Kidney tubule cell (primary cell): ENCODE data around the gene DDX10.

ENCODE experiments used
- DNase-seq: peaks from one replicate; pipeline ENCODE4 v3.0.0-alpha.2; 2018; ENCODE audit warnings: low spot score

The DDX10 gene

DNA sequence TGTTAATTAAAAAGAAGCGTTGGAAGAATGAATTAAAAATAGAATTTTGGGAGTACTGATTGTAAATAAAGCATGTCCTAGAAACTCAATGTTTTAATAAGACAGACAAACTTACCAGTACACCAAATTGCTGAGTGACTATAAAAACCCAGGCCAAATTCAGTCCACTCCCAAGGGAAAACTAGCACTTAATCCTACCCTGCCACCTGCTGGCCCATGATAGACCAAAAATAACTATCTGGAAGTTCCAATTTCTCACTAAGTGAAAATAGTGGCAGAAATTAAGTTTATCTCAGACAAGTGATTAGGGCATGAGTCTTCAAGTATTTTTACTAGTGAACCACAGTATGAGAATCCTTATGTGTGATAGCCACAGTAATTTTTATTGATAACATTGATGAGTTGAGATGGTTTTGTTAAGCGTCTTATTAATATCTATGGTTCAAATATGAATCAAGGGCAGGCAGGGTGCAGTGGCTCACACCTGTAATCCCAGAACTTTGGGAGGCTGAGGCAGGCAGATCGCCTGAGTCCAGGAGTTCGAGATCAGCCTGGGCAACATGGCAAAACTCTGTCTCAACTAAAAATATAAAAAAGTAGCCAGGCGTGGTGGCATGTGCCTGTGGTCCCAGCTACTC, 9.8 kb upstream of the DDX10 start:
- peak; percentile 66 for DNase-seq

DNA sequence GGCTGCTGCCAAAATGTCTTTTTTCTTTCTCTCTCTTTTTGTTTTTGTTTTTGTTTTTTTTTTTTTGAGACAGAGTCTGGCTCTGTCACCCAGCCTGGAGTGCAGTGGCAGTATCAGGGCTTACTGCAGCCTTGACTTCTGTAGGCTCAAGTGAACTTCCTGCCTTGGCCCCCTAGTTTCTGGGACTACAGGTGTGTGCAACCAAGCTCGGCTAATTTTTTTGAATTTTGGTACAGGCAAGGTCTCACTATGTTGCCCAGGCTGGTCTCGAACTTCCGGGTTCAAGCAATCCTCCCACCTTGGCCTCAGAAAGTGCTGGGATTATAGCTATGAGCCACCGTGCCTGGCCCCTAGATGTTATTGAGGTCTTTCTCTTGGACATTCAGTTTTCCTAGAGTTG, 2.2 kb upstream of the DDX10 start:
- DNase-seq, result no peak

DNA sequence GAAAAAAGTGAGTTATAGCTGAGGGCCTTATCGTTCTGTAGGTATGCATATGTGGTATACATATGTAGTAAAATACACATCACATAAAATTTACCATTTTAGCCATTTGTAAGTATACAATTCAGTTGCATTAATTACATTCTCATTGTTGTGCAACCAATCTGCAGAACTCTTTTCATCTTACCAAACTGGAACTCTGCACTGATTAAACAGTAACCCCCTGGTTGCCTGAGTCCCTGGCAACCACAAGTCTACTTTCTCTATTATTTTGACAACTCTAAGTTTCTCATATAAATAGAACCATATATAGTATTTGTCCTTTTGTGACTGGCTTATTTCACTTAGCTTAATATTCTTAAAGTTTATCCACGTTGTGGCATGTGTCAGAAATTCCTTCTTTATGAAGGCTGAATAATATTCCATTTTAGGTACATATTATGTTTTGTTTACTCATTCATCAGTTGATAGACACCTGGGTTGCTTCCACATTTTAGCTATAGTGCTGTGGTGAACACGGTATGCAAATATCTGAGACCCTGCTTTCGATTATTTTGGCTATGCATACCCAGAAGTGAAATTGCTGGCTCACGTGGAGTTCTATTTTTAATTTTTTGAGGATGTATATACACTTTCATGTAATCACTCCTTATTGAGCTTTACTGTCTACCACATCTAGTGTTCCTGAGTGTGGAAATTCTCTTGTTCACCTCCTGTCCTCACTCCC, 1.6 kb upstream of the DDX10 start:
- no peak for DNase-seq

DNA sequence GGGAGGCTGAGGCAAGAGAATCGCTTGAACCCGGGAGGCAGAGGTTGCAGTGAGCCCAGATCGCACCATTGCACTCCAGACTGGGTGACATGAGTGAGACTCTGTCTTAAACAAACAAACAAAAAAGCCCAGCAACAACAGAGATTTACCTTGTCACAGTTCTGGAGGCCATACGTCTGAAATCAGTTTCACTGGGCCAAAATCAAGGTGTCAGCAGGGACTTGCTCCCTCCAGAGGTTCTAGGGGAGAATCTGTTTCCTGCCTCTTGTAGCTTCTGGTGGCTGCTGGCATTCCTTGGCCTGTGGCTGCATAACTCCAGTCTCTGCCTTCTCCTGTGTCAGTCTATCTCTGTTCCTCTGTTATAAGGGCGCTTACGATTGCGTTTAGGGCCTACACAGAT, 1.5 kb downstream of the DDX10 start:
- peak; percentile 26 for DNase-seq

DNA sequence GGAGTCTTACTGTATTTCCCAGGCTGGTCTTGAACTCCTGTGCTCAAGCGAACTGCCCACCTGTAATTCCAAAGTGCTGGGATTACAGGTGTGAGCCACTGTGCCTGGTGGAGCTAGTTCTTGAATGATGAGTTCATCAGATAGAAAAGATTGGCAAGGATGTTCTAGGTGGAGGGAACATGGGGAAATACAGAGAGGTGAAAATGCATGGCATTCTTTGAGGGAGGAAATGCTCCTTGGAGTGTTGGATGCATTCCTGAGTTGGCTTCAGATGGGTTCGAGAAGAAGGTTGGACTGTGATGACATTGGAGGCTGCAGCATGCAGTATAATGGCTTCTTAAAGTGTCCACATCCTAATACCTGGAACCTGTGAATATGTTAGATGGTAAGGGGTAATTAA, 4.4 kb downstream of the DDX10 start:
- DNase-seq, result peak; percentile 37

DNA sequence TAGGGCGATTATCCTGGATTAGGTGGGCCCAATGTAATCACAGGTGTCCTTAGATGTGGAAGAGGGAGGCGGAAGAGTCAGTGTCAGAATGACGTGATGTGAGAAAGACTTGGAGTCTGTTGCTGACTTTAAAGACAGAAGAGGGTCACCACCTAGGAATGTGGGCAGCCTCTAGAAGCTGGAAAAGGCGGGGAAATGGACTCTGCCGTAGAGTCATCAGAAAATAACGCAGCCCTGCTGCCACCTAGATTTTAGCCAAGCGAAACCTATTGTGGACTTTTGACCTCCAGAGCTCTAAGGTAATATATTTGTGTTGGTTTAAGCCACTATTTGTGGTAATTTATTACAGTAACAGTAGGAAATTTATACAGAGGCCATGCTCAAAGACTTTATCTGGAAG, 4.8 kb downstream of the DDX10 start:
- DNase-seq, result peak; percentile 82

DNA sequence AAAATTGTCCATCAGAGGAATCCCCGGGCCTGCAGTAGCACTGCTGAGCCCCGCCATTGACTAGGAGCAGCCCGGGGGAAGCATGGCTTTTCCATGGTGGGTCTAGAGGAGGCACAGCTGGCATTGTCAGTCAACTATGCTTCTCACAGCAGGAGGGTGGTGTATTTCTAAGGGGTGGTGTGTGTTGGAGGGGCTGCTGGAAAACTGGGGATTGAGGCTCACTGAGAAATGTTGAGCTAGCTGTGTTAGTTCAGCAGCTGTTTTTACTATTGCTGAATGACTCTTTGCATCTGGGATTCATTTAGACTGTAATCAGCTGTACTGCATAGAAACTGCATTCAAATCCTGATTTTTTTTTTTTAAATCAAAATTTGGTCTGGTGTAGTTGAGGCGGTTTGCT, 5.6 kb downstream of the DDX10 start:
- DNase-seq, result no peak

DNA sequence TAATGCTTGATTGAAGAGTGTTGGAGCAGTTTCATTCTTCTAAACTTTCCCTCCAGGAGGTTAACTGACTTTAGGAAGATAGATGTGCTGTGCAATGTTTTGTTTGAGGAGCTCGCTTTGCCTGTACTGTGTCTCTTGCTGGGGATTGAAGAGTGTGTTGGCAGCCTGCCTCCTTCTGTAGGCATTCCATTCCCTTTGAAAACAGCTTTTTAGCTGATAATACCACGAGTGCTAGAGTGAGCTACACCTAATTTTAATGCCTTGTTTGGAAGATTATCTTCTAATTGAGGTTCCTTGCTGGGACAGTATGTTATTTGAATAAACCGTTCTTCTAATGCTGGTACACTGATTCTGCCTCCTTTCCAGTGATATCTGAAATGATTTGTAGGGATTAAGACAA, 7.2 kb downstream of the DDX10 start:
- DNase-seq, result no peak

DNA sequence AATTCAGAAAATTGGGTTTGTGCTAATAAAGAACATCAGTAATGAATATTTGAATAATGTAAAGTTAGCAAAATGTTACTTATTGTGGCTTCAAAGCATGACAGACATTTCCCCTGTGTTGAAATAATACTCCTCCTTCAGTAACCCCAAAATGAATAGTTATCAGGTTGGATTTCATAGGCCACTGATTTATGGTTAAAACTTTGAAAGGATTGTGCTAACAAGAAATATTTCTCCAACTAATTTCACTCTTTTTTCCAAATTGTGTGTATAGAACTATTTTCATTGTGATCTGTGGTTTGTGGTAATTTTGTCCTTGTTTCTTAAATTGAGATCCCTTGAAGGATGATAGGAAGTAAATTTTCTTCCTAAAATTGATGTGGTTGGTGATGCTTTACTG, 7.9 kb downstream of the DDX10 start:
- no peak for DNase-seq

DNA sequence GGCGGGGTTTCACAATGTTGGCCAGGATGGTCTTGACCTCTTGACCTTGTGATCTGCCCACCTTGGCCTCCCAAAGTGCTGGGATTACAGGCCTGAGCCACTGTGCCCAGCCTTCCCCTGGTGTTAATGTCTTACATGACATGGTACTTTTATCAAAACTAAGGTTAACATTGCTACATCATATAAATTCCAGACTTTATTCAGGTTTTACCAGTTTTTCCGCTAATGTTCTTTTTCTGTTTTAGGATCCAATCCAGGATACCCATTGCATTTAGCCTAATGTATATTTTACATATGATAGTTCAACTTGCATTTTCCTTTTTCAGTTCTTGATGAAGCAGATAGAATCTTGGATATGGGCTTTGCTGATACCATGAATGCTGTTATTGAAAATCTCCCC, 14.2 kb downstream of the DDX10 start:
- DNase-seq, result no peak

DNA sequence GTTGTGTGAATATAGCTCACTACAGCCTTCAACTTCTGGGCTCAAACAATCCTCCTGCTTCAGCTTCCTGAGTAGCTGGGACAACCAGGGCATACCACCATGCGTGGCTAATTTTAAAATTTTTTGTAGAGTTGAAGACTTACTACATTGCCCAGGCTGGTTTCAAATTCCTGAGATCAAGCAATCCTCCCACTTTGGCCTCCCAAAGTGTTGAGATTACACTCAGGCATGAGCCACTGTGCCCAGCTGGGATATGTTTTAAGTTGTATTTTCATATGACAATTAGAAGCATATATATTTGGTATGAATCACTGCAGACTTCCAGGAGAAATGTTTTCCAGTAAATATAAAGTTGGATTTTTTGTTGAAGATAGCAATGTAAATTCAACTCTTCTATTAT, 15.4 kb downstream of the DDX10 start:
- DNase-seq, result no peak

DNA sequence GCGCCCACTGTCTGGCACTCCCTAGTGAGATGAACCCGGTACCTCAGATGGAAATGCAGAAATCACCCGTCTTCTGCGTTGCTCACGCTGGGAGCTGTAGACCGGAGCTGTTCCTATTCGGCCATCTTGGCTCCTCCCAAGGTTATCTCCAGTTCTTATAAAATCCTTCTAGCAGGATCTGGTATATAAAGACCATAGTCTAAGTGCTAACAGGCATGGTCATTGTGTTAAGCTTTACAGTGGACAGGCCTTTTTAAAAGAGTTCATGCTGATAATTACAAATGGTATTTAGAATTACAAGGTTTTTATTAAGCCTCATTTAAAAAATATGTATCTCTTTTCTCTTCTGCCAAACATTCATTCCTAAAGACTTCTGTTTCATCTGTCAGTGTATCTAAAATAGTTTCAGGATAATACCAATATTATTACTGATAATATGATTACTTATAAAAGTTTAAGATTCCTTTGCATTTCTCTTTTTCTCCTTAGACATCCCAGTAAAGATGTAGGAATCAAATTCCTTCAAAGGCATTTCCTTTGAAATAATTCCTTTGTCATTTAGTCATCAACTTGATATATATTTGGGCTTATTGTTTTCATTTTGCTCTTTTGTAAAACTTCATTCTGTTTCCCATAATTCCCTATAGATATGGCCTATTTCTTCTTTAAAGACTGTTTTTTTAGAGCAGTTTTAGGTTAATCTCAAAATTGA, 20.7 kb downstream of the DDX10 start:
- no peak for DNase-seq

DNA sequence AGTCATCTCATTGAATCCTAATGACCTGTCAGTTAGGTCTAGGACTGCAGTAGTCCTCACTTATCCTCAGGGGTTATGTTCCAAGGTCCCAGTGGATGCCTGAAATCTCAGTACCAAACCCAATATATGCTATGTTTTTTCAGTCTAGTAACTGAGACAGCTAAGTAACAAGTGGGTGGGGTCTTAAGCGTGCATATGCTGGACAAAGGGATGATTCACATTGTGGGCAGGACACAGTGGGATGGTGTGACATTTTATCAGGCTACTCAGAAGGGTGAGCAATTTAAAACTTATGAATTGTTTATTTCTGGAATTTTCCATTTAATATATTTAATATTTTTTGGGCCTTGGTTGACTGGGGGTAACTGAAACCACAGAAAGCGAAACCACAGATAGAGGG, 29.0 kb downstream of the DDX10 start:
- peak; percentile 47 for DNase-seq

DNA sequence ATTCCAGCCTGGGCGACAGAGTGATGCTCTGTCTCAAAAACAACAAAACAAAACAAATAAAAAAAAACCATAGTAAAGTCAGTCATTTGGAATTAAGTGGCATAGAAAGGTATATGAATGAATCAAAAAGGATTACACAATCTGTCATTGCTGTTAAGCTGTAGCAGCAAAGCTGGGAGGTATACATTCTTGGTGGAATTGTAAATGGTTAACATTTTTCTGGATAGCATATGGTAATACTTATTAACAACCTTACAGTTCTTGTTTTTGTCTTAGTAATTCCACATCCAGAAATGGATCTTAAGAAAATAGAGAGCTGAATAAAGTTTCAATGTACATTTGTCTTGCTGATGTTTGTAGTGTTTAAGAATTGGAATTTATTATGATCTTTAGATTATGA, 30.0 kb downstream of the DDX10 start:
- DNase-seq, result no peak

DNA sequence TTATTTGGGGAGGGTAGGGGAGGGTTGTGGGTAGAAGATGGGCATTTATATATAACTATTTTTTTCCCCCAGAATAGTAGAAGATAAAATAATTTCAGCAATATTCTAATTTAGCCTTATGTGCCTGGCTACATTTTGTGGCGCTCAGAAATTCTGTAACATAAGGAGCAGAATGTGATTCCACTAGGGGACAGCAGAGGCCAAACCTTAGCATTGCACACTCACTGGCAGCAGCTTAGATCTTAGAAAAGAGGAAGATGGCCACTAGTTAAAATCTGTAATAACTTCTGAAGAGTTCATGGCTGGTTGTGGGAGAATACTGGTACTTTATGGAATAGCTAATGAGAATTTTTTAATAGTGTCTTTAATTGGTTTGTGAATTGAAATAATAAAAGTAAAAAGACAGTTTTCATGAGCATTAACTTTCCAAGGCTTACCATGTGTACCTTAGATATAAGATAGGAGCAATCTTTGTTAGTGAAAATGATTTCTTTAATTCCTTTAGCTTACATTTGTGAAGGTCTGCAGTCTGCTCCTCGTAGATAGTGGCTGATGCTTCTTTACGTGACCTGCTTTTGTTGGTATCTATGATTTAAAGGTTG, 33.1 kb downstream of the DDX10 start:
- DNase-seq, result peak; percentile 68

DNA sequence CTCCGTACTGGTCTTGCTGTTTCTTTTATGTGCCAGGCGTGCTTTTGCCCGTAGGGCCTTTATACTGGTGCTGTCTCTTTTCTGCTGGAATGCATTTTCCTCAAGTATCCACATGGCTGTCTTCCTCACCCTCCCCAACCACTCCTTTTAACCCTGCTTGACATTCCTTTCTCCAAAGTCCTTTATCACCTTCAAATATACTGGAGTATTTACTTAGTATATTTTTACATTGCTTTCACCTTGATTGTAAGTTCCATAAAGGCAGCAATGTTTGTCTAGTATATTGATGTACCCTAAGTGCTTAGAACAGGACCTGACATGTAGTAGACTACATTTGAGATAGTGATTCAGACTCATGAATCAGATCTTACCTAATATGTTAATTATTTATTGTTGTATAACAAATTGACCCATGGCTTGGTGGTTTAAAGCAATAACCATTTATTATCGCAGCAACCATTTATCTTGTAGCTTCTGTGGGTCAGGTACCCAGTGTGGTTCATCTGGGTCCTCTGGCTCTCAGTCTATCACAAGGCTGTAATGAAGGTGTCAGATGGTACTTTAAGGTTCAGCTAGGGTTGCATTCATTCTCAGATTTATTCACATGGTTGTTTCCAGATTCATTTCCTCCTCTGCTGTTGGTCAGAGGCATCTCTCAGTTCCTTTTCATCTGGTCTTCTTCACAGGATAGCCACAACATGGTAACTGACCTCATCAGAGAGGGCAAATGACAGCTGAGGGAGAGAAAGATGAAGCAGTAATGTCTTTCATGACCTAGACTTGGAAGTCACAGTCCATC, 34.2 kb downstream of the DDX10 start:
- DNase-seq, result peak; percentile 55

DNA sequence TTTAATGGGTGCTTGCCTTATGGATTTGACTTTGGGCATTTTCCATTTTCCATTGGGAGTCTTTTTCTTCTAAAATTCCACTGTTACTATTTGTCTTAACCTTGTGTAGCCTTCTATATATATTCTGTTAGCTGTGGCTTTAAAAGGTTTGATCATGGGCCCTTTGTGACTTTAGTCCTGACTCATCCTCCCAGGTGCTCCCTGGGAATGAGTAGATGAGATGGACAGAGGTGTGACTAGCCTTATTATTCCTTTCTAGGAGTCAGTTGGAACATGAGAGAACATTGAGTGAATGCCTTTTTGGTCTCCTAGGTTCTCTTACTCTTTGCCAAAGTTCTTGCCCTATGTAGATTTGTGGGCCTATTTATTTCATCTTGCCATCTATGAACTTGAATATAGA, 39.0 kb downstream of the DDX10 start:
- peak; percentile 60 for DNase-seq

DNA sequence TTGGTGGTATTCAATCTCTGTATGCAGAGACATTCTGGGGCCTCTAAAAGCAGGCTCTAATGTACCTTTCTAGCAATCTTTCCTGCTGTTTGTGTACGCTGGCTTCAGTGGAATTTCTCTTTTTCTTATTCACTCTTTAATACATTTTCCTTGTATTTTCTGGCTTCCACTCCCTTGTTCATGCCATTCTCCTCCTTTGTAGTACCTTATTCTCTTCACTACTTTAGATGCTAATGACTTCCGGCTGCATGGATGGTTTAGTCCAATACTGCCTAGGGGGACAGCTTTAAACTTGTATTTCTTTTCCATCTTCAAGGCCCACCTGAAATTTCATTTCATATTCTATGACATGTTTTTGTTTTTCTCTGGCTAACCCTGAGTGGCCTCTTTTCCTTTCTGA, 40.2 kb downstream of the DDX10 start:
- DNase-seq, result no peak

DNA sequence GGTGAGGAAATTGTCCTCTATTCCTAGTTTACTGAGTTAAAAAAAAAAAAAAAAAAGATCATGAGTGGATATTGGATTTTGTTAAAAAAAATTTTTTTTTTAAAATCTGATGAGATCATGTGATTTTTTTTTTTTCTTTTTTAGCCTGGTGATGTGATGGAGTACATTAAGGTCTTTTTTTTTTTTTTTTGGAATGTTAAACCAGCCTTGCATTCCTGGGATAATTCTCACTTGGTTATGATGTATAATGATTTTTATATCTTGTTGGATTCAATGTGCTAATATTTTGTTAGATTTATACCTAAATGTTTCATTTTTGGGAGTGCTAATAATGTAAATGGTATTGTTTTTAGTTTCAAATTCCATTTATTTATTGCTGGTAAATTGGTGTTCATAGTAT, 43.3 kb downstream of the DDX10 start:
- no peak for DNase-seq

DNA sequence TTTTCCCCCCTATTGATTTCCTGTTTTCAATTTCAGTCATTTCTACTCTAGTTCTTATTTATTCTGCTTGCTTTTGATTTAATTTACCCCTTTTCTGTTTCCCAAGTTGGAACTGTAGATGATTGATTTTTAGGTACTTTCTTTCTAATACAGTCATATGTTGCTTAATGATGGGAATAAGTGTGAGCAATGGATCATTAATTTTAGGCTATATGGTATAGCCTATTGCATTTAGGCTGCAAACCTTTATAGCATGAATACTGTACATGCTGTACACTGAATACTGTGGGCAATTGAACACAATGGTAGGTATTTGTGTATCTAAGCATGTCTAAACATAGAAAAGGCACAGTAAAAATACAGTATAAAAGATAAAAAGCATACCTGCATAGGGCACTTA, 44.9 kb downstream of the DDX10 start:
- DNase-seq, result no peak

DNA sequence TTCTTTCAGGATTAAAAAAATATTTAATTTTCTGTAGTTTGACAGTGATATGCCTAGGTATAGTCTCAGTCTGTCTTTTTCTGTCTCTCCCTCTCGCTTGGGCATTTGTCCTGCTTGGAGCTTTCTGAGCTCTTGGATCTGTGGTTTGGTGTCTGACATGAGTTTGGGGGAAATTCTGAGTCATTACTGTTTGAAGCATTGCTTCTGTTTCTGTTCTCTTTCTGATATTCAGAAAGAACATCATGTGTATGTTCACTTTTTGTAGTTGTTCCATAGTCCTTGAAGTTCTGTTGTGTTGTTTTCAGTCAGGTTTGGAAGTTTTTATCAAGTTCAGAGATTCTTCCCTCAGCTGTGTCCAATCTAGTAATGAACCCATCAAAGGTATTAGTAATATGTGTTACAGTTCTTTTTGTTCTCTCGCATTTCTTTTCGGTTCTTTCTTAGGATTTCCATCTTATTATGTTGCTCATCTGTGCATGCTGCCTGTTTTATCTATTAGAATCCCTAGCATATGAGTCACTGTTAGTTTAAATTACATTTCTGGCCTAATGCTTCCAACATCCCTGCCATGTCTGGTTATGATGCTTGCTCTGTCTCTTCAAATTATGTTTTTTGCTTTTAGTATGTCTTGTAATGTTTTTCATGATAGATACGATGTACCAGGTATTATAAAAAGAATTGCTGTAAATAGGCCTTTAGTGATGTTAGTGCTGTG, 48.4 kb downstream of the DDX10 start:
- DNase-seq, result no peak

DNA sequence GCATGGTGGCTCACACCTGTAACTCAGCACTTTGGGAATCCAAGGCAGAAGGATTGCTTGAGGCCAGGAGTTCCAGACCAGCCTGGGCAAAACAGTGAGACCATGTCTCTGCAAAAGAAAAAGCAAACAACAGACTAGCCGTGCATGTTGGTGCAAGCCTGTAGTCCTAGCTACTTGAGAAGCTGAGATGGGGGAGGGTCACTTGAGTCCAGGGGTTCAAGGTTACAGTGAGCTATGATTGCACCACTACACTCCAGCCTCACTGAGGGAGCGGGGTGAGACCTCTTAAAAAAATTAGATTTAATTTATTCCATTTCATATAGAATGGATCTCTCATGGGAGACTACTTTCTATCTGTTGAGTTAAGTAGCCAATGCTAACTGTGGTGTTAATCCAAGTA, 50.4 kb downstream of the DDX10 start:
- no peak for DNase-seq
